GM12872 (cell line): Measurements from ENCODE around the gene MED15.

Source experiments
- CTCF ChIP-seq: IDR thresholded peaks from 3 replicates; pipeline ENCODE4 v1.5.1; 2011; ENCODE audit warnings: low read depth, mild to moderate bottlenecking, low read length, moderate library complexity; ENCODE audit not compliant: insufficient read depth

Gene MED15

GRCh38 chr22:20563466-20563906 lies 56.1 kb downstream of the MED15 start:
- TF ChIP-seq CTCF: no peak

GRCh38 chr22:20563941-20564371 lies 56.5 kb downstream of the MED15 start:
- no peak for TF ChIP-seq CTCF

- TF ChIP-seq CTCF: no peak
Measured at GRCh38 chr22:20565079-20565734, 57.8 kb downstream of the MED15 start.

GRCh38 chr22:20565761-20566160 lies 58.4 kb downstream of the MED15 start:
- no peak for TF ChIP-seq CTCF

- no peak for TF ChIP-seq CTCF
Measured at GRCh38 chr22:20566420-20567260, 59.2 kb downstream of the MED15 start.

GRCh38 chr22:20567371-20567847 lies 60.0 kb downstream of the MED15 start:
- no peak for TF ChIP-seq CTCF

GRCh38 chr22:20567993-20568417 lies 60.6 kb downstream of the MED15 start:
- no peak for TF ChIP-seq CTCF
